HEK293 (cell line): ENCODE results near the gene POC1B.

ENCODE experiments used
- CTCF ChIA-PET: fragments of 350-600 bp; formaldehyde crosslinking; extraction: SDS; loops from one replicate; lab custom pipeline; 2021; ENCODE audit warnings: antibody characterized with exemption; lab: Yijun Ruan, JAX
- POLR2A ChIA-PET: fragments of 300-600 bp; formaldehyde crosslinking; extraction: SDS; loops from one replicate; lab custom pipeline; 2020; ENCODE audit warnings: antibody characterized with exemption, inconsistent platforms; lab: Yijun Ruan, JAX
- H3K27ac ChIP-seq: fragments of 200-500 bp; sonication (Bioruptor generic); 2 replicates; pipeline ENCODE4 v1.5.1; 2014; ENCODE audit warnings: low read depth, low read length, control low read depth, inconsistent platforms; ENCODE audit errors: extremely low read depth
- H3K36me3 ChIP-seq, 2 experiments: fragments of 200-500 bp in 1 of 2; sonication (Bioruptor generic) in 1 of 2; 1 replicate in 1 of 2; 2 replicates in 1 of 2; pipeline ENCODE4 v1.5.1; 2014 to 2017; ENCODE audit warnings: inconsistent platforms in 2 of 2, low read length in 2 of 2; ENCODE audit not compliant: control insufficient read depth in 2 of 2, insufficient read depth in 1 of 2
- H3K4me1 ChIP-seq: fragments of 200-500 bp; sonication (Bioruptor generic); 2 replicates; pipeline ENCODE4 v1.5.1; 2014; ENCODE audit warnings: mild to moderate bottlenecking, low read length, inconsistent platforms; ENCODE audit not compliant: control insufficient read depth, insufficient read depth
- H3K4me3 ChIP-seq: 2 replicates; pipeline ENCODE4 v1.5.1; 2011; ENCODE audit warnings: low read depth, mild to moderate bottlenecking, control low read depth, low read length, moderate library complexity
- H3K9me3 ChIP-seq: fragments of 200-500 bp; sonication (Bioruptor generic); 2 replicates; pipeline ENCODE4 v1.5.1; 2014; ENCODE audit warnings: low read depth, low read length, inconsistent platforms; ENCODE audit not compliant: control insufficient read depth, insufficient read depth
- GLIS1 ChIP-seq: fragments of 450-650 bp; formaldehyde crosslinking; IDR thresholded peaks from 2 replicates; pipeline ENCODE4 v1.5.1; 2016; ENCODE audit warnings: missing biosample characterization, missing genetic modification characterization
- HOXC10 ChIP-seq: sonication (generic); formaldehyde crosslinking; IDR thresholded peaks from 2 replicates; pipeline ENCODE4 v1.8.1; 2023; ENCODE audit warnings: mild to moderate bottlenecking, missing genetic modification reagents
- IKZF3 ChIP-seq: fragments of 450-650 bp; IDR thresholded peaks from 2 replicates; pipeline ENCODE4 v1.5.0; 2018; ENCODE audit warnings: missing biosample characterization, mild to moderate bottlenecking, missing genetic modification characterization, moderate library complexity
- KLF10 ChIP-seq: fragments of 450-650 bp; IDR thresholded peaks from 2 replicates; pipeline ENCODE4 v1.5.1; 2018; ENCODE audit warnings: missing biosample characterization, mild to moderate bottlenecking, missing genetic modification characterization
- KLF9 ChIP-seq: fragments of 450-650 bp; formaldehyde crosslinking; IDR thresholded peaks from 2 replicates; pipeline ENCODE4 v1.5.1; 2016; ENCODE audit warnings: missing biosample characterization, missing genetic modification characterization, low read depth
- PRDM6 ChIP-seq: fragments of 450-650 bp; formaldehyde crosslinking; IDR thresholded peaks from 2 replicates; pipeline ENCODE4 v1.5.1; 2017; ENCODE audit warnings: missing biosample characterization, missing genetic modification characterization
- REPIN1 ChIP-seq: fragments of 450-650 bp; formaldehyde crosslinking; IDR thresholded peaks from 2 replicates; pipeline ENCODE4 v1.5.1; 2017; ENCODE audit warnings: missing biosample characterization, missing genetic modification characterization, low read depth
- SP2 ChIP-seq: fragments of 450-650 bp; formaldehyde crosslinking; IDR thresholded peaks from 2 replicates; pipeline ENCODE4 v1.5.1; 2016; ENCODE audit warnings: missing biosample characterization, missing genetic modification characterization
- SP3 ChIP-seq: fragments of 450-650 bp; formaldehyde crosslinking; IDR thresholded peaks from 2 replicates; pipeline ENCODE4 v1.5.1; 2016; ENCODE audit warnings: missing biosample characterization, missing genetic modification characterization
- SP7 ChIP-seq: fragments of 450-650 bp; formaldehyde crosslinking; IDR thresholded peaks from 2 replicates; pipeline ENCODE4 v1.5.1; 2016; ENCODE audit warnings: missing biosample characterization, missing genetic modification characterization
- TCF7L2 ChIP-seq: IDR thresholded peaks from 2 replicates; pipeline ENCODE4 v1.6.1; 2011; ENCODE audit warnings: low read depth, mild to moderate bottlenecking, inconsistent platforms, low read length, moderate library complexity, borderline replicate concordance
- ZNF148 ChIP-seq: fragments of 450-650 bp; formaldehyde crosslinking; IDR thresholded peaks from 2 replicates; pipeline ENCODE4 v1.5.0; 2017; ENCODE audit warnings: missing biosample characterization, missing genetic modification characterization, borderline replicate concordance
- ZNF18 ChIP-seq: fragments of 450-650 bp; formaldehyde crosslinking; IDR thresholded peaks from 2 replicates; pipeline ENCODE4 v1.5.1; 2016; ENCODE audit warnings: missing biosample characterization, missing genetic modification characterization
- ZNF214 ChIP-seq: fragments of 450-650 bp; formaldehyde crosslinking; IDR thresholded peaks from 2 replicates; pipeline ENCODE4 v1.5.1; 2017; ENCODE audit warnings: missing biosample characterization, mild to moderate bottlenecking, missing genetic modification characterization, borderline replicate concordance
- ZNF23 ChIP-seq: fragments of 450-650 bp; formaldehyde crosslinking; IDR thresholded peaks from 2 replicates; pipeline ENCODE4 v1.5.1; 2016; ENCODE audit warnings: missing biosample characterization, missing genetic modification characterization, borderline replicate concordance
- ZNF391 ChIP-seq: fragments of 450-650 bp; formaldehyde crosslinking; IDR thresholded peaks from 2 replicates; pipeline ENCODE4 v1.5.1; 2016; ENCODE audit warnings: low read depth, missing biosample characterization, missing genetic modification characterization, borderline replicate concordance
- ZNF404 ChIP-seq: fragments of 450-650 bp; formaldehyde crosslinking; IDR thresholded peaks from 2 replicates; pipeline ENCODE4 v1.5.1; 2017; ENCODE audit warnings: missing biosample characterization, missing genetic modification characterization
- ZNF433 ChIP-seq: fragments of 450-650 bp; formaldehyde crosslinking; IDR thresholded peaks from 2 replicates; pipeline ENCODE4 v1.5.1; 2016; ENCODE audit warnings: missing biosample characterization, missing genetic modification characterization, low read depth
- ZNF544 ChIP-seq: fragments of 450-650 bp; formaldehyde crosslinking; IDR thresholded peaks from 2 replicates; pipeline ENCODE4 v1.5.0; 2017; ENCODE audit warnings: missing biosample characterization, missing genetic modification characterization
- ZNF560 ChIP-seq: fragments of 450-650 bp; formaldehyde crosslinking; IDR thresholded peaks from 2 replicates; pipeline ENCODE4 v1.5.1; 2017; ENCODE audit warnings: missing biosample characterization, missing genetic modification characterization, borderline replicate concordance
- ZNF610 ChIP-seq: fragments of 450-650 bp; formaldehyde crosslinking; IDR thresholded peaks from 2 replicates; pipeline ENCODE4 v1.5.1; 2016; ENCODE audit warnings: missing biosample characterization, missing genetic modification characterization, borderline replicate concordance
- ZNF747 ChIP-seq: fragments of 450-650 bp; formaldehyde crosslinking; IDR thresholded peaks from 2 replicates; pipeline ENCODE4 v1.5.1; 2016; ENCODE audit warnings: missing biosample characterization, missing genetic modification characterization
- TF ChIP-seq, protein P1 (sequence below): fragments of 450-650 bp; formaldehyde crosslinking; IDR thresholded peaks from 2 replicates; pipeline ENCODE4 v1.5.1; 2016; ENCODE audit warnings: missing biosample characterization, missing genetic modification characterization, low read depth
- TF ChIP-seq, protein P2 (sequence below): fragments of 450-650 bp; formaldehyde crosslinking; IDR thresholded peaks from 2 replicates; pipeline ENCODE4 v1.5.1; 2017; ENCODE audit warnings: missing biosample characterization, missing genetic modification characterization

The POC1B gene

DNA sequence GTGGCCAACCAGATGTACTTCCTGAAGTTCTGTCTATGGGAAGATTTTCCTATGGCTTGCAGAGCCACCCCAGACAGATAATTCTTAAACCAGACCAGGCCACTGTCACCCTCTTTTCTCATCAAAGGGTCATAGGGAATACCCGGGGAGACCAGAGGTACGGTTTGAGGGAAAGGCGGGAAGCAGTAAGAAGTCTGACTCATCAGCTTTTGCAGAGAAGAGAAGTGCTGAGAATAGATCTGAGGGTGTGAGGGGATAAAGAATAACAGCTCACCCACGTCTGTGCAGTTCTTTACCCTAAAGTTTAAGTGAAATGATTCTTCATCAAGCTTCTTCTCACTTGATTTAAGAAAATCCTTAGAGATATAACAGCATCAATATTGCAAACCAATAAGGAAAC, 21.3 kb upstream of the POC1B start (continued):
- no peak for TF ChIP-seq ZNF610 (tag by site-specific recombination)
- no peak for TF ChIP-seq ZNF214
- TF ChIP-seq GLIS1, result no peak
- TF ChIP-seq ZNF544 (tag by site-specific recombination), result no peak
- TF ChIP-seq, protein P1, sequence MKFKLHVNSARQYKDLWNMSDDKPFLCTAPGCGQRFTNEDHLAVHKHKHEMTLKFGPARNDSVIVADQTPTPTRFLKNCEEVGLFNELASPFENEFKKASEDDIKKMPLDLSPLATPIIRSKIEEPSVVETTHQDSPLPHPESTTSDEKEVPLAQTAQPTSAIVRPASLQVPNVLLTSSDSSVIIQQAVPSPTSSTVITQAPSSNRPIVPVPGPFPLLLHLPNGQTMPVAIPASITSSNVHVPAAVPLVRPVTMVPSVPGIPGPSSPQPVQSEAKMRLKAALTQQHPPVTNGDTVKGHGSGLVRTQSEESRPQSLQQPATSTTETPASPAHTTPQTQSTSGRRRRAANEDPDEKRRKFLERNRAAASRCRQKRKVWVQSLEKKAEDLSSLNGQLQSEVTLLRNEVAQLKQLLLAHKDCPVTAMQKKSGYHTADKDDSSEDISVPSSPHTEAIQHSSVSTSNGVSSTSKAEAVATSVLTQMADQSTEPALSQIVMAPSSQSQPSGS, result no peak
- TF ChIP-seq, protein P2, sequence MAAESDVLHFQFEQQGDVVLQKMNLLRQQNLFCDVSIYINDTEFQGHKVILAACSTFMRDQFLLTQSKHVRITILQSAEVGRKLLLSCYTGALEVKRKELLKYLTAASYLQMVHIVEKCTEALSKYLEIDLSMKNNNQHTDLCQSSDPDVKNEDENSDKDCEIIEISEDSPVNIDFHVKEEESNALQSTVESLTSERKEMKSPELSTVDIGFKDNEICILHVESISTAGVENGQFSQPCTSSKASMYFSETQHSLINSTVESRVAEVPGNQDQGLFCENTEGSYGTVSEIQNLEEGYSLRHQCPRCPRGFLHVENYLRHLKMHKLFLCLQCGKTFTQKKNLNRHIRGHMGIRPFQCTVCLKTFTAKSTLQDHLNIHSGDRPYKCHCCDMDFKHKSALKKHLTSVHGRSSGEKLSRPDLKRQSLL (tag by site-specific recombination), result no peak

DNA sequence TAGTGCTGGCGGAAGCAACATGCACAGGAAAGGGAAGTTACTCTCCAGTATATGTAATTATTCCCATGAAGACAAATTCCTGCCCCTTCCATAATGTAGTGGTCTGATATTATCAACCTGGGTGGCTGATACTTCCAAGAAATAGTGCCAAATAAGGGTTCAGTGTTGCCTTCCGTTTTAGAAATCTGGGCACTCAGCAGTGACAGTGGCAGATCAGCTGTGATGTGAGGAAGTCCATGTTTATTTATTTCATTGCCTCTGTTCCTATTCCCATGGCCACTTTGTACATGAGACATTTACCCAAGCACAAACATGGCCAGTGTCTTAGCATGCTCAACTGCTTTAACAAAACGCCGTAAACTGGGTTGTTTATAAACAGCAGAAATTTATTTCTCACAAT, 20.3 kb upstream of the POC1B start:
- no peaks in the 10 kb centered on the region for H3K9me3 ChIP-seq
- TF ChIP-seq KLF9 (tag by site-specific recombination) (no peak), REPIN1 (tag by site-specific recombination) (no peak), ZNF747 (no peak), ZNF433 (no peak), ZNF23 (no peak), IKZF3 (no peak), SP7 (tag by site-specific recombination) (no peak), SP2 (no peak), HOXC10 (no peak), SP3 (no peak), TCF7L2 (no peak), ZNF404 (tag by site-specific recombination) (no peak), PRDM6 (tag by site-specific recombination) (no peak), GLIS1 (no peak), ZNF560 (tag by site-specific recombination) (no peak), ZNF391 (no peak), ZNF148 (tag by site-specific recombination) (no peak), KLF10 (tag by site-specific recombination) (no peak), ZNF18 (tag by site-specific recombination) (no peak)
- no peaks in the 10 kb centered on the region for H3K4me1 ChIP-seq
- ChIA-PET CTCF (interaction anchor here (0.5 kb wide), 1 partner anchor 1429 kb away, joined by 9 read pairs; no protein-coding TSS in a partner anchor), POLR2A (no interaction called here)
- no peak overlapping the region for H3K4me3 ChIP-seq
- no peak overlapping the region for H3K27ac ChIP-seq
- H3K36me3 ChIP-seq, result no peaks in the 10 kb centered on the region
